Right lobe of liver (tissue), 4 donors: Measurements from ENCODE around the gene LMLN.

Source experiments
- CTCF ChIP-seq, 4 donors: fragments of 200-600 bp in 3 of 4; fragments of 450-650 bp in 1 of 4; IDR thresholded peaks; one replicate each; pipeline versions ENCODE4 v1.5.1 to v1.8.0; 2016 to 2022; ENCODE audit warnings: antibody characterized with exemption in 4 of 4, mild to moderate bottlenecking in 2 of 4
- POLR2A ChIP-seq: fragments of 450-650 bp; IDR thresholded peaks from one replicate; pipeline ENCODE4 v1.6.1; 2017; ENCODE audit warnings: antibody characterized with exemption, mild to moderate bottlenecking
- donor health status: DM: no; HTN: no; CAD: no.
- donor health status: DM: no; HTN: no; CAD: no.
- donor health status: DM: no; HTN: yes; CAD: no.

- no peak for TF ChIP-seq CTCF (IDR thresholded peaks at IDR 0.05)
- no peak for TF ChIP-seq POLR2A
Observed at GRCh38 chr3:197975311-197975710, 15.3 kb downstream of the LMLN start.
